ENCODE results near the gene CAB39. TPM values are rescaled to one million over a fixed set of nuclear protein-coding genes. Genes with fewer than 3 reads are reported as not detected.

CAB39 gene
- total RNA-seq, 1 donor, result 53.2 TPM

- TF ChIP-seq CTCF (IDR thresholded peaks at IDR 0.05; ENCODE audit: extremely low read depth, low read depth, low read length), result no peak
- peak; percentile 71 for DNase-seq (ENCODE audit: insufficient read length, low spot score, missing footprints)
- no peak overlapping the region for H3K4me2 ChIP-seq (ENCODE audit: insufficient read depth, low read length)
- no peaks in the 10 kb centered on the region for H3K27me3 ChIP-seq (ENCODE audit: insufficient read depth, low read length)
- no peak overlapping the region for H3K27ac ChIP-seq (ENCODE audit: low read depth, low read length)
- no peaks in the 10 kb centered on the region for H3K79me2 ChIP-seq (ENCODE audit: insufficient read depth, low read length)
- H3K9me3 ChIP-seq (ENCODE audit: low read depth, low read length), result no peaks in the 10 kb centered on the region
- H3K4me1 ChIP-seq (ENCODE audit: insufficient read depth, low read length), result no peaks in the 10 kb centered on the region
- no peaks in the 10 kb centered on the region for H3K36me3 ChIP-seq (ENCODE audit: insufficient read depth, low read length)
- H2AFZ ChIP-seq (ENCODE audit: low read length), result no peak overlapping the region
- H3K4me3 ChIP-seq (ENCODE audit: insufficient read depth, low read length), result no peak overlapping the region
- no peaks in the 10 kb centered on the region for H4K20me1 ChIP-seq (ENCODE audit: insufficient read depth, low read length)
These were observed 34.2 kb upstream of the CAB39 start for GRCh38 chr2:230678451-230678850.

GRCh38 chr2:230680463-230681170 is 32.0 kb upstream of the CAB39 start:
- Histone ChIP-seq H3K4me2 (ENCODE audit: insufficient read depth, low read length) (no peak overlapping the region), H3K27me3 (ENCODE audit: insufficient read depth, low read length) (no peaks in the 10 kb centered on the region), H3K4me1 (ENCODE audit: insufficient read depth, low read length) (peaks cover 5% of the 10 kb centered on the region), H3K4me3 (ENCODE audit: insufficient read depth, low read length) (no peak overlapping the region), H3K27ac (ENCODE audit: low read depth, low read length) (no peak overlapping the region), H2AFZ (ENCODE audit: low read length) (no peak overlapping the region), H4K20me1 (ENCODE audit: insufficient read depth, low read length) (no peaks in the 10 kb centered on the region), H3K9me3 (ENCODE audit: low read depth, low read length) (no peaks in the 10 kb centered on the region), H3K36me3 (ENCODE audit: insufficient read depth, low read length) (no peaks in the 10 kb centered on the region), H3K79me2 (ENCODE audit: insufficient read depth, low read length) (no peaks in the 10 kb centered on the region)
- TF ChIP-seq CTCF (IDR thresholded peaks at IDR 0.05; ENCODE audit: extremely low read depth, low read depth, low read length), result no peak
- DNase-seq (ENCODE audit: insufficient read length, low spot score, missing footprints), result peak; percentile 67

GRCh38 chr2:230681171-230681545 is 31.5 kb upstream of the CAB39 start:
- TF ChIP-seq CTCF (IDR thresholded peaks at IDR 0.05; ENCODE audit: extremely low read depth, low read depth, low read length), result no peak
- H4K20me1 ChIP-seq (ENCODE audit: insufficient read depth, low read length), result no peaks in the 10 kb centered on the region
- H3K79me2 ChIP-seq (ENCODE audit: insufficient read depth, low read length), result no peaks in the 10 kb centered on the region
- no peaks in the 10 kb centered on the region for H3K27me3 ChIP-seq (ENCODE audit: insufficient read depth, low read length)
- peaks cover 5% of the 10 kb centered on the region for H3K4me1 ChIP-seq (ENCODE audit: insufficient read depth, low read length)
- H3K4me3 ChIP-seq (ENCODE audit: insufficient read depth, low read length), result no peak overlapping the region
- no peak overlapping the region for H3K27ac ChIP-seq (ENCODE audit: low read depth, low read length)
- H3K36me3 ChIP-seq (ENCODE audit: insufficient read depth, low read length), result no peaks in the 10 kb centered on the region
- H3K4me2 ChIP-seq (ENCODE audit: insufficient read depth, low read length), result no peak overlapping the region
- no peak for DNase-seq (ENCODE audit: insufficient read length, low spot score, missing footprints)
- H2AFZ ChIP-seq (ENCODE audit: low read length), result no peak overlapping the region
- no peaks in the 10 kb centered on the region for H3K9me3 ChIP-seq (ENCODE audit: low read depth, low read length)

GRCh38 chr2:230682546-230682945 is 30.1 kb upstream of the CAB39 start:
- Histone ChIP-seq H3K27me3 (ENCODE audit: insufficient read depth, low read length) (no peaks in the 10 kb centered on the region), H3K4me3 (ENCODE audit: insufficient read depth, low read length) (no peak overlapping the region), H2AFZ (ENCODE audit: low read length) (no peak overlapping the region), H3K36me3 (ENCODE audit: insufficient read depth, low read length) (no peaks in the 10 kb centered on the region), H3K79me2 (ENCODE audit: insufficient read depth, low read length) (no peaks in the 10 kb centered on the region), H3K27ac (ENCODE audit: low read depth, low read length) (no peak overlapping the region), H3K4me2 (ENCODE audit: insufficient read depth, low read length) (no peak overlapping the region), H3K9me3 (ENCODE audit: low read depth, low read length) (no peaks in the 10 kb centered on the region), H4K20me1 (ENCODE audit: insufficient read depth, low read length) (no peaks in the 10 kb centered on the region), H3K4me1 (ENCODE audit: insufficient read depth, low read length) (peaks cover 5% of the 10 kb centered on the region)
- DNase-seq (ENCODE audit: insufficient read length, low spot score, missing footprints), result no peak
- TF ChIP-seq CTCF (IDR thresholded peaks at IDR 0.05; ENCODE audit: extremely low read depth, low read depth, low read length), result no peak

Data from osteoblast (primary cell).